ENCODE results near the gene BCAS3. TPM values are rescaled to one million over a fixed set of nuclear protein-coding genes. Genes with fewer than 3 reads are reported as not detected.

BCAS3 gene
- total RNA-seq, 2 experiments from 2014 or later: 7.2 to 7.5 TPM

GRCh38 chr17:61117983-61118382 is 440.3 kb downstream of the BCAS3 start:
- Mint-ChIP-seq H3K4me3 (no peak overlapping the region), H3K36me3 (ENCODE audit: low read depth) (no peaks in the 10 kb centered on the region), H3K4me1 (ENCODE audit: low read depth) (peaks cover 5% of the 10 kb centered on the region), H3K27ac (no peak overlapping the region), H3K9me3 (peaks cover 5% of the 10 kb centered on the region), H3K27me3 (ENCODE audit: low read depth) (no peaks in the 10 kb centered on the region)
- CTCF ChIA-PET: no interaction called here
- DNase-seq: no peak
- intact Hi-C loops (cut with micrococcal nuclease): no loop called here

GRCh38 chr17:61118871-61119270 is 441.2 kb downstream of the BCAS3 start:
- Mint-ChIP-seq H3K4me1 (ENCODE audit: low read depth) (peaks cover 5% of the 10 kb centered on the region), H3K27ac (no peak overlapping the region), H3K36me3 (ENCODE audit: low read depth) (no peaks in the 10 kb centered on the region), H3K9me3 (peaks cover 5% of the 10 kb centered on the region), H3K27me3 (ENCODE audit: low read depth) (no peaks in the 10 kb centered on the region), H3K4me3 (no peak overlapping the region)
- CTCF ChIA-PET: interaction anchor here (0.6 kb wide), 1 partner anchor 1037 kb away, joined by 3 read pairs; no protein-coding TSS in a partner anchor
- no peak for DNase-seq
- intact Hi-C loops (cut with micrococcal nuclease): no loop called here

DNA sequence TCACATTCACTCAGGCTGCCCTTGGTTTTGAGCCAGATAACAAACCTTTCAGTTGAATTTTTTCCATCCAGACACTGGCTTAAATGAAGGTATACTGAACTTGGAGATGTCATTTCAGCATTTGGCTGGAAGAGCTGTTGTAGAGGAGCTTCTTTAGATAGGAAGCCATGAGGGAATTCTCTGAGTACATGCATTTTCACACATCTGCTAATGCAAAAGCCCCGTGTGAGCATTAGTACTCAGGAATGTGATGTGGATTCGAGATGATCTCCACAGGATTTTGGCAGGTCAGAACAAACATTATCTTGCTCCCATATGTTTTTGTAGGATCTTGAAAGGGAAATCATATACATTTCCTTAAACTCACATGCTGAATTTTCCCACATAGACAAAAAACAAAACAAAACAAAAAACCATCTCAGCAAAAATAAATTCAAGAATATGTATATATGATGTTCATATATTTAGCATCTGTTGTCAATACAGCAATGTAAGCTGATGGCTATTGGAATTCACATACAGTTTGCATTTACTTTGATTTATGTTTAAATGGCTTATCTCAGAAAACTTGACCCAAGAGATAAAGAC is 444.8 kb downstream of the BCAS3 start:
- no peaks in the 10 kb centered on the region for H3K27me3 Mint-ChIP-seq (ENCODE audit: low read depth)
- intact Hi-C loops (cut with micrococcal nuclease): no loop called here
- no peaks in the 10 kb centered on the region for H3K9me3 Mint-ChIP-seq
- DNase-seq: no peak
- CTCF ChIA-PET: interaction anchor here (0.6 to 0.8 kb wide), 2 partner anchors 13 to 64 kb away, joined by 3 to 5 read pairs; no protein-coding TSS in a partner anchor
- peaks cover 8% of the 10 kb centered on the region for H3K4me1 Mint-ChIP-seq (ENCODE audit: low read depth)
- H3K4me3 Mint-ChIP-seq: no peak overlapping the region
- no peak overlapping the region for H3K27ac Mint-ChIP-seq
- H3K36me3 Mint-ChIP-seq (ENCODE audit: low read depth): no peaks in the 10 kb centered on the region

DNA sequence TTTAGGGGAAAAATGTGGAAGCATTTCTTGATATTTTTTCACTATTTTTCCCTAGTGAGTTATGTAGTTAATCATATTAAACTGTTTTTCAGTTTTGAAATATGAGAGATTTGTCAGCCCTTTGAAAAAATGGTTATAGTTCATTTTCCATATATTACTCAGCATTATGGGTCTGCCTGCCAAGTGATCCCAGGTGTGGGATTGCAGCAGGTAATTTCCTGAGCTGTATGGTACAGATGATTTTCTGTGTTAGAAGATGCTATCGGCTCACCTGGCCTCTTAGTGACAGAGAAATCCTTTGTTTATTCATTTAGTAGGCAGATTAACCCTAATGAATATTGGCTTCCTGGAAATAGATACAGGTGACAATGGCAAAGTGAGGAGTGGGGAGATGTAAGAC is 446.9 kb downstream of the BCAS3 start:
- Mint-ChIP-seq H3K4me1 (ENCODE audit: low read depth) (peaks cover 17% of the 10 kb centered on the region), H3K27ac (no peak overlapping the region), H3K27me3 (ENCODE audit: low read depth) (no peaks in the 10 kb centered on the region), H3K4me3 (no peak overlapping the region), H3K9me3 (no peaks in the 10 kb centered on the region), H3K36me3 (ENCODE audit: low read depth) (no peaks in the 10 kb centered on the region)
- CTCF ChIA-PET: no interaction called here
- DNase-seq: no peak
- intact Hi-C loops (cut with micrococcal nuclease): no loop called here

DNA sequence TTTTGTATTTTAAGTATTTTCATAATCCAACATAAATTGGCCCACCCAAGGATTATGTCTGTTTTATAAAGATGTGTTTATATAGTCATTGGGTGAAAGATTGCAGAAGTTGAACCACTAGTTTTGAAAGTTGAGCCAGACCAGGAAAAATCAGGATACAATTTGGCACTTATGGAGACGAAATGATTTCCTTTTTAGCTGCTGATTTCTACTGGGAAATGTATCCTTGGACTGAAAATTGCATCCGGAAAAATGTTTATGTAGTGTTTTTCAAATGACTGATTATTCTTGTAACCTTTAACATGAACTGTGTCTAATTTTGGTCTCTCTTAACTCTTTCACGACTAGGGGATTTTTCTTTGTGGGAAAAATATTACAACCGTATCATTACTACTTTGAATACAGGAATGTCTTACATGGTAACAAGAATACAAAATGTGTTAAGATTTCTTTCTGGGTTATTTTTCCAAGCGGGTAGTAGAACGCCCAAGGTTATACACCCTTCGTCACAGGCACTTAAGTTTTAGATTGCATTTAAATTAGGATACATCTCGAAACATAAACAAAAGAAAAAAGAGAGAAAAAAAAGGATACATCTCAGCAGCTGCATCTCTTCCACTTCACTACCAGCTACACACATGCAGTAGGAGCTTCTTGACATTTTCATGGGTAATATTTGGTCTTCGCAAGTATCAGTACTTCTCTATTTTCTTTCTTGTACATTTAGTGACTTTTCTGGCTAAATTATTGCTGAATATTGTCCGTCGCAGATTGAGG is 449.0 kb downstream of the BCAS3 start:
- intact Hi-C loops (cut with micrococcal nuclease): no loop called here
- H3K36me3 Mint-ChIP-seq (ENCODE audit: low read depth): no peaks in the 10 kb centered on the region
- no peak for DNase-seq
- H3K4me3 Mint-ChIP-seq: no peak overlapping the region
- no peak overlapping the region for H3K27ac Mint-ChIP-seq
- no peaks in the 10 kb centered on the region for H3K9me3 Mint-ChIP-seq
- peaks cover 22% of the 10 kb centered on the region for H3K4me1 Mint-ChIP-seq (ENCODE audit: low read depth)
- CTCF ChIA-PET: no interaction called here
- H3K27me3 Mint-ChIP-seq (ENCODE audit: low read depth): no peaks in the 10 kb centered on the region

GRCh38 chr17:61127960-61128359 is 450.3 kb downstream of the BCAS3 start:
- no peak overlapping the region for H3K4me3 Mint-ChIP-seq
- H3K9me3 Mint-ChIP-seq: no peaks in the 10 kb centered on the region
- intact Hi-C loops (cut with micrococcal nuclease): no loop called here
- H3K4me1 Mint-ChIP-seq (ENCODE audit: low read depth): peaks cover 25% of the 10 kb centered on the region
- DNase-seq: no peak
- H3K27me3 Mint-ChIP-seq (ENCODE audit: low read depth): no peaks in the 10 kb centered on the region
- CTCF ChIA-PET: no interaction called here
- no peaks in the 10 kb centered on the region for H3K36me3 Mint-ChIP-seq (ENCODE audit: low read depth)
- H3K27ac Mint-ChIP-seq: no peak overlapping the region

DNA sequence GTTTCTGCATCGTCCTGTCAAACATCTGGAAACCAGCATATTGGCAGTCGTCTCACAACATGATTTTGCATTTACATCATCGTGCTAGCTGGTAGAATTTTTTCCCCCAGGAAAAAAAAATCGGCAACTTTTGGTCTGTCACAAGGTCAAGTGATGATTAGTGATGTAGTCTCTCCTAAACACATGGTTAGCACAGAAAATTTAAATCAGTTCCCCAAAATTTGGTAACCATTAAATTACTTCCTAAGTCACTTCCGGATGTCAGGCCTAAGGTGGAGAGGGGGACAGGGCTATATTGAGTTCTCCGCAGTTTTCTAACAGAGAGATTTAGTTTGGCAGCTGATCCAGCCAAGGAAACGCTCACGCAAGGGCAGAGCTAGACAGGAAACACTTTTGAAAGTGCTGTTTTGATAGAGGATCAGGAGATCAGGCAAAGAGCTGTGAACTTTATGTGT is 451.0 kb downstream of the BCAS3 start:
- DNase-seq: no peak
- Mint-ChIP-seq H3K27ac (no peak overlapping the region), H3K27me3 (ENCODE audit: low read depth) (no peaks in the 10 kb centered on the region), H3K4me1 (ENCODE audit: low read depth) (peaks cover 28% of the 10 kb centered on the region), H3K36me3 (ENCODE audit: low read depth) (no peaks in the 10 kb centered on the region), H3K4me3 (no peak overlapping the region), H3K9me3 (no peaks in the 10 kb centered on the region)
- CTCF ChIA-PET: no interaction called here
- intact Hi-C loops (cut with micrococcal nuclease): no loop called here

DNA sequence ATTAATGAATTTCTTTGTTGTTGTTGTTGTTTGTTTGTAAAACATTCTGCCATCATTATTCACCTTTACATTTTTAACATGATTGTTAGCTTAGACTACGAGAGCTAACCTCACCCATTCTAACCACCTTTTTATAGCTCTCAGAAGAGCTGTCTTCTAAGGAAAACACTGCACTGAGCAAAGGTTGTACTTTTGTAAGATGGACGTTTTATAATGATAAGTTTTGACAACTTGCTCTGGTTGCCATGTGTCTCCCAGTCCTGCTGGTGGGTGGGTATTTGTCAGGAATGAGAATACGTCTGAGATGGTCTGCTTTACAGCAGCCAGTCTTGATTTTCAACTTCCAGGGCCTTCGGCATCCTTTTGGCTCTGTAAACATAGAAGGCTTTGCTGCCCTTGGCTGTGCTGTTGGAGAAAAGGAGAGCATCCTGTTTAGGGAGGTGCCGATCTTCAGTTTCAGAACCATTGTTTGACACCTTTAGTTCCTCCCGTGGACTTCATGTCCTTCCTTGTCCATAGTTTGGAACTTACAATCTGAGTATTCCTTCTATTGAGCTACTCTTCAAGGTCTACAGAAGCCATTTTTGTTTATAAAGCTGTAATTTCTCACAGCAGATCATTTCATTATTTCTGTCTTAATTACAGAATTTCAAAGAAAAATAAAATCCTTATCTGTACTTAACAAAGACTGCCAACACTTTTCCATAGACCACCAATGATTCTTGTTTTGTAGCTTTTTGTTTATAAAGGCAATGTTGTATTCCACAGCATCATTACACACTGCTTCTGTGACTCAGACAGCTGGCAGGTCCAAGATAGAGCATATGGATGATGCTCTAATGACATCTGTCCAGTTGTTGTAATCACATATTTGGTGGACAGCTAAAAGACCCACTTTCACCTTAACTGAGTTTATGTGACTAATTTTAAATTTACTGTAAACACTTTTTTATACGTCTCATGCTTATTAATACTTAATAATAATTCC is 451.9 kb downstream of the BCAS3 start:
- Mint-ChIP-seq H3K9me3 (no peaks in the 10 kb centered on the region), H3K4me1 (ENCODE audit: low read depth) (peaks cover 28% of the 10 kb centered on the region), H3K36me3 (ENCODE audit: low read depth) (no peaks in the 10 kb centered on the region), H3K27ac (no peak overlapping the region), H3K27me3 (ENCODE audit: low read depth) (no peaks in the 10 kb centered on the region), H3K4me3 (no peak overlapping the region)
- CTCF ChIA-PET: interaction anchor here (0.8 kb wide), 1 partner anchor 9 kb away, joined by 3 read pairs; no protein-coding TSS in a partner anchor
- intact Hi-C loops (cut with micrococcal nuclease): no loop called here
- no peak for DNase-seq

DNA sequence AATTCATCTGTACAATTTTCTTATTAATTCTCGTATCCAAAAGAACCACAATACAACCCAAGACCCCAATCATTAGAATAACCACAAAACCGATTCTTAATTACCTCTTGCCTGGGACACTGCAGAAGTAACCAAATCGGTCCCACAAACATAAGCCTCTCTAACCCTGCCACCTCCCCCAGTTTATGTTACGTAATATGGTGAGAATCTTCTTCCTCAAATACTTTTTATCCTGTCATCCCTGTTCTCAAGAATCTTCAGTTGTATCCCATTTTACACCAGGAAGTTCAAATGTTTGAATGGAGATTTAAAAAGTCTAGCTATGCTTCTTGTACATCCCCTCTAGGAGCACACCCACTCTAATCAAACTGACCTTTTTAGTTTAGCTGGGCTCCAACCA is 452.7 kb downstream of the BCAS3 start:
- Mint-ChIP-seq H3K36me3 (ENCODE audit: low read depth) (no peaks in the 10 kb centered on the region), H3K27ac (no peak overlapping the region), H3K27me3 (ENCODE audit: low read depth) (no peaks in the 10 kb centered on the region), H3K4me1 (ENCODE audit: low read depth) (peaks cover 25% of the 10 kb centered on the region), H3K4me3 (no peak overlapping the region), H3K9me3 (no peaks in the 10 kb centered on the region)
- no peak for DNase-seq
- CTCF ChIA-PET: no interaction called here
- intact Hi-C loops (cut with micrococcal nuclease): no loop called here

- no peak overlapping the region for H3K4me3 Mint-ChIP-seq
- no peaks in the 10 kb centered on the region for H3K36me3 Mint-ChIP-seq (ENCODE audit: low read depth)
- peaks cover 25% of the 10 kb centered on the region for H3K4me1 Mint-ChIP-seq (ENCODE audit: low read depth)
- no peaks in the 10 kb centered on the region for H3K27me3 Mint-ChIP-seq (ENCODE audit: low read depth)
- intact Hi-C loops (cut with micrococcal nuclease): no loop called here
- H3K9me3 Mint-ChIP-seq: no peaks in the 10 kb centered on the region
- DNase-seq: no peak
- CTCF ChIA-PET: no interaction called here
- no peak overlapping the region for H3K27ac Mint-ChIP-seq
Observed at GRCh38 chr17:61131585-61131984, 453.9 kb downstream of the BCAS3 start.

DNA sequence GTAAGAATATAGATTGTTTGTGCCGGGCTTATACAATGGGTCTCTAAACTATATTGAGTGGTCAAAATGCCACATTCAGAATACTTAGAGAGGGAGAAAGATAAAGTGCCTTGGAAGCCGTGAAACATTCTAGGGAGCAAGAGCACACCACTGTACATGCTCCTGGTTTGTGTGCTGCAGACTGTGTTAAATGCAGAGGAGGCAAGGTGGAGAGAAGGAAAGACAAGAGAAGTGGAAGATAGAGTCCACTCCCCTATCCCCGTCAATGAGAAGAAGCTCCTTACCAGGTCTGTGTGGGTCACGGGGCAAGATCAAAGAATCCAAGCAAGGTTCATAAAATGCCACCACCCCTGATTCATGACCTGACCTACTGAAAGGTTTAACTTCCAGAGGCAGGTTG is 454.9 kb downstream of the BCAS3 start:
- Mint-ChIP-seq H3K4me1 (ENCODE audit: low read depth) (peaks cover 25% of the 10 kb centered on the region), H3K27me3 (ENCODE audit: low read depth) (no peaks in the 10 kb centered on the region), H3K27ac (no peak overlapping the region), H3K4me3 (no peak overlapping the region), H3K9me3 (no peaks in the 10 kb centered on the region), H3K36me3 (ENCODE audit: low read depth) (no peaks in the 10 kb centered on the region)
- CTCF ChIA-PET: no interaction called here
- intact Hi-C loops (cut with micrococcal nuclease): no loop called here
- DNase-seq: no peak

DNA sequence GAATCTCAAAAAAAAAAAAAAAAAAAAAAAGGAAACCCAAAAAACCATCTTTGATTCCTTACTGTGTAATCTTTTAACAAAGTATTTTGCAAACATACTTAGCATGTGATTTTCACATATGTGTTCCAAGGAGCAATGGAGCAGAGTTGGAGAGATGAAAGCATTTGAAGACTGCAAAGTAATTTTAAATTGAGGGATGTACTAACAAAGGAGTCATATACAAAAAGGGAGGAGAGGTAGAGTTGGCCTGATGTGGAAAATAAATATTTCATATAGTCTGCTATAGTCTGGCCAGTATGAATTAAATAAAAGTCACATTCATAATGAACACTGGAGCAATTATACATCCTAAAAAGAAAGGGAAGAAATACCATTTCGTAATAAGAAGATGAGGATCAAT is 456.2 kb downstream of the BCAS3 start:
- DNase-seq: no peak
- Mint-ChIP-seq H3K27me3 (ENCODE audit: low read depth) (no peaks in the 10 kb centered on the region), H3K9me3 (no peaks in the 10 kb centered on the region), H3K4me1 (ENCODE audit: low read depth) (peaks cover 24% of the 10 kb centered on the region), H3K4me3 (no peak overlapping the region), H3K27ac (no peak overlapping the region), H3K36me3 (ENCODE audit: low read depth) (no peaks in the 10 kb centered on the region)
- CTCF ChIA-PET: no interaction called here
- intact Hi-C loops (cut with micrococcal nuclease): no loop called here

Data from activated naive CD4-positive, alpha-beta T cell treated with anti-CD3 and anti-CD28 coated beads for 36 hours (primary cell).